ENCODE data around the gene IQGAP3.
A peak's percentile ranks its signal among the peaks of the same experiment; 100 is the strongest.

The IQGAP3 gene

DNA sequence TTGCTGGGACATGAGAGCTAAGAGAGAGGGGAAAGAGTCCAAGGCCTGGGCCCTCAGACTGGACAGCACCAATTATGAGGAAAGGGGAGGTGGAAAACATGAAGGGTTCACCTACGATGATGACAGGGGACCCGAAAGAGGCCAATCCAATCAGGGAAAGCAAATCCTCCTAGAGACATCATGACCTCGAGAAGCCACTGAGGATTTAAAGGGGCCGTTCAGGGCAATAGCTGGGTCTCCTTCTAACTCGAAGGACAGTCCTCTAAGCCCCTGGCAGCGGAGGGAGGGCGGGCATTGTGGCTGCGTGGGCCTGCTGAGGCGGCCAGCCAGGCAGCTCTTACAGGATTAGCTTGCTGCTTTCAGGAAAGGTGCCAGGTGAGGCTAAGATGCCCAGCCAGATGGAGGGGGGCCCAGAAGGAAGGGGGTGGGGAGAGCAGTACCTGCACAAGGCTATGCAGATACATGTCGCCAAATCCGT lies 79.2 kb downstream of the IQGAP3 start:
- DNase-seq = no peak

DNA sequence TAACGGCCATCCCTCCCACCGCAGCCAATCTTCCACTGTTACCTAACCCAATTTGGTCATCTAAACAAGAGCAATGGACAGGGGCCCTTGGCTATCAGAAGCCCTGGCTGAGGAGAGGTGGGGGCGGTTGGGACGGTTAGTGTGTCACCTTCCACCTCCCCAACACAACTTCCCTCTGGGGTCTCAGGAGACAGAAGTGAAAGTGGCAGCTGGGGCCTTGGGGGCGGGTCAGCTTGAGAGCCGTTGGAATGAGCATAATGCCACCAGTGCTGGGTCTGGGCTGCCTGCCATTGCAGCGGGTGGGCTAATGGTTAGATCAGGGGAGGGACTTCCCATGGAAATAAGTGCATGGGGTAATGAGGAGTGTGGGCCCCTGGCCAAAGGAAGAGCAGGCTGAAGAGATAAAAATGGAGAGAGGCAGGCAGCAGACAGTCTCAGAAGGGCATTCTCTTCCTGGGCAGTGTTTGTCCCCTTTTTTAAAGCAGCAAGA lies 79.7 kb downstream of the IQGAP3 start:
- no peak for DNase-seq

DNA sequence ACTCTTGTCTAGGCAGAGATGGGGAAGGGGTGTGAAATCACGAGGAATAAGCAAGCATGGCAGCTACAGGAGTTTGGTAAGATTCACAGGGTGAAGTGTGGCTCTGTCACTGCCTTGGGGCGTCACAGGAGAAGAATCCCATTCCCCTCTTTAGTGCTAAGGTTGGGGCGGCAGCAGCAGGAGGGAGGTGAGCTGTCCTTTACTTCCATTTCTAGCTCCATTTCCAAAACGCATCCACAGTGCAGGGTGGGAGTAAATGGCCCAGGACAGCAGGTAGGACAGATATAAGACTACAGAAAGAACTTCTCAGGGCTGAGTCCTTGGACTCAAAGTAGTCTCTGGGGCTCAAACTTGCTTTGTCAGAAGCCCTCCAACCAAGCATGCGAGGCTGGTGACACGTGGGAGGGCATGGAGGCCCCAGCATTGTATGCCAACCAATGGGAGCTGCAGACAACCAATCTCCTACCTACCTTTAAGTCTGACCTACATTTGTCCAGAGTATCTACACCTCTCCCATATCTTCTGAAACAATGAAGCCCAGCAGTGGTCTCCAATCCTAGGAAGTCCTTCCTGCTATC lies 80.3 kb downstream of the IQGAP3 start:
- no peak for DNase-seq

DNA sequence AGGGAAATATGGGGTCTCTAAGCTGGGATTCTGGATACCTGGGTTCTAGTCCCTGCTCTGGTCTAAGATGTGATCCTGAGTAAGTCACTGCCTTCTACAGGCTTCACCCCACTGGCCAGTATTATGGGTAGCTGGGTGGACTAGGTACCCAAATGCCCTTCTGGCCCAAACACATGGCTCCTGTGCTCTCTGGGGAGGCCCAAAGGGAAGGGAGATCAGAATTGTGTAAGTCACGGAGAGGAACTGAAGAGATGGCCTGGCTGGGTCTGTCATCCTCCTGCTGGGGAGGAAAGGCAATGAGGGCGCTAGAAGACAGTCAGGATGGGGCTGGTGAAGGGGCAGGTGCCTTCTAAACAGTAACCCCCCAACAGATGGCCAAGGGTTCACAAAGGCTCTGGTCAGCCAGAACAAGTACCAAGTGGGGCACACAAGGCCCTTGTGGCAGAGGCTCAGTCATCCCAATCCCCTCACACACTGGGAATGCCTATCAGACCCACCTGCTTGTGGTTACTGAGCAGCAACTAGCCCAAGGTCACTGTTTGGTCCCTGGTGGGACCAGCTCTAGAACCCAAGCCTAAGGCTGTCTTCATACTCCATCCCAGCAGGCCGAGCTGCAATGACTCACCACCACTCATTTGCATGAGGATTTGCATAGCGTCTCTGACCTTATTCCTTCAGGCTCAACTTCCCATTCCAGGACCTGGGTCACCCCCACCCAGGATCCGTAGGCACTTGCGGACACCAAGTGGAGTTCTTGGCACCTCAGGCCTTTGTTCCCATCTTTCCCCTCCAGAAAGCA lies 81.0 kb downstream of the IQGAP3 start:
- DNase-seq = no peak

DNA sequence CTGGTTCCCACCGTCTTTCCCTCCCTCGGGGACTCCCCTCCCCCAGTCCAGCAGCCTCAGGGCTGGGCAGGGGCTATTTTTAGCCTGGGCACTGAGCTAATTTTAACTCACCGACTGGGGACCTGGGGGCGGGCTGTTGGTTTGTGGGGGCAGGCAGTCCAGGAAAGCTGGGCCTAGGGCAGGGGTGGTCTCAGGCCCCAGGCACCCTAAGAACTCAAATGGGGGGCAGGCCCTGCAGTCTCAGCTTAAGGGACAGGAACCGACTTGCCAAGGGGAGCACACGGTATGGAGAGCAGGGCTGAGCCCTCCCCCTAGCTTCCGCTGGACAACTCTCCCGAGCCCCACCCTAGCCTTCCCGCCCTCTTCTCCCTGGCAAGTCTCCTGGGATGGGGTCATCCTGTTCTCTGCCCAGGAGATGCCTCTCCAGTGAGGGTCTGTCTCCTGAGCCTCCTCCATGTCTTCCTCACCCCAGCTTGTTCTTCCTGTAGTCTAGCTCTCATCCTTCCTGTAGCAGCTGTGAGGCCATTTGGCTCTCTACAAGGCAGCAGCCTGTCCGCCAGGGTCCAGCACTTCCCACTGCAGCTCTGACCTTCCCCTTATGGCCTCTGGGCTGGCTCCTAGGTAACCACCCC lies 81.8 kb downstream of the IQGAP3 start:
- no peak for DNase-seq

DNA sequence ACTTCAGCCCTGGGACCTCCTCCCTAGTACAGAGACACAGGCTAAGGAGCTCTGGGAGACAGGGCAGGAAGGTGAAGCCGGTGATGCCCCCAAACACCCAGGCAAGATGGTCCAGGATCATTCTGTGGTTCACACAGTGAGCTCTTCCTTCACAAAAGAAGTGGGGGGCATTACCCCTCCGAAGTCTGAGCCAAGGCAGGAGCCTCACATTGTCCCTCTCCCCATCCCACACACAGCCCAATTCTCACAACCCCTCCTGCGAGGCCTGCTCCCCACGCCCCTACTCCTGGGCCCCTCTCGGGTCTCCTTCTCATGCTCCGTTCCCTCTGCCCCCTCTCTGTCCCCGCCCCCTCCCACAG lies 82.5 kb downstream of the IQGAP3 start:
- DNase-seq = no peak

DNA sequence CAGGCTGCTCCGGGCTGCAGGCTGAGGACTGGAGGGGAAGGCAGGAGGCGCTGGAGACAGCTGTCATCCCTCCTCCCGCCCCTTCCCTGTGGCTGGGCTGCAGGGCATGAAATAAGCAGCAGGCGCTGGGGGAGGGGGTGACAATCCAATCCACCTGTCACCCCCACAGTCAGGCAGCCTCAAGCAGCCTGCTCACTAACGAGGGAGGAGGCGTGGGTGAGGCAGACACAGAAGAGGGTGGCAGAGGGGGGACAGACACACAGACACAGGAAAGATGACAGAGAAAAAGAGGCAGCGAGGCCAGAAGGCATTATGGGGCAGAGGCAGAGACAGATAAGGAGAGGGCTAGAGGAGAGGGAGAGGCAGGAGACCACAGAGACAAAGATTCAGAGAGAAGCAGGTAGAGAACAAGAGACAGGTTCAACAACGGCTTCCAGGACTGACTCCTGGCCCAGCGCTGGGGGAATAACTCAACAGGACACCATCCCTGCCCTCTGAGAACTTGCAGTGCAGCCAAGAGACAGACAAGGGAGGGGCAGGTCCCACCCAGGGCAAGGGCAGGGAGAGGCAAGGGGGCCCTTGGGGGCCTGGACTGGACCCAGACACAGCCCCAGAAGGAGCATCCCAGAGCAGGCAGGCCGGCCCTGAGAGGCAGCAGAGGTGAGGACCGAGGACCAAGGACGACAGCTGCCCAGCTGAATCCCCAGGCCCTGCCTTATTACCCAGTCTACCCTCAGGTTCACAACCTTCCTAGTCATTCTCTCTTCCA lies 83.0 kb downstream of the IQGAP3 start:
- peak; percentile 57 for DNase-seq

DNA sequence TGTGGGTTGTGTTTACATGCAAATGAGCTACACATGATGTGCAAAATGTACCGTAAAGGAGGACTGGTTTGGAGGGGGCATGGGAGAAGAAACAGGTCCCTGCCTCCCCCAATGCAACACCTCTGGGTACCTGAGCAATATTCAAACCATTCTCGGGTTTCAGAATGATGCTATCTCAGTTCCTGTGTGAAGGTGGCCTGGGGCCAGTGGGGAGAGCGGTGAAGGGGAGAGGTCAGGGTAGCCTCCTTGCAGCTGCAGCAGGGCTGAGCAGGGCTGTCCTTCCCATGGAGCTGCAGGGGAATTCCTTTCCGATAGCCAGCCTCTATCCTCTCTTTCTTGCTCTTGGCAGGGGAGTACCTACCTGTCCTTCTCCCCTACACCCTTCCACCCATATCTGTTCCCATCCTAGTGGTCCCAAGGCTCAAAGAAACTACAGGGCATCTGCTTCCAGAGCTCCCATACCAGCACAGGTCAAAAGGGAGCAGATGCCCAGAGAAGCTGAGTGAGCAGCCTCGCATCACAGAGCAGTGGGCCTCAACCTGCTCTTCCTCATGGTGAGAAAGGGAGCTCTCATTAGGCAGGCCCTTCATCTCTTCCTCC lies 83.7 kb downstream of the IQGAP3 start:
- no peak for DNase-seq

DNA sequence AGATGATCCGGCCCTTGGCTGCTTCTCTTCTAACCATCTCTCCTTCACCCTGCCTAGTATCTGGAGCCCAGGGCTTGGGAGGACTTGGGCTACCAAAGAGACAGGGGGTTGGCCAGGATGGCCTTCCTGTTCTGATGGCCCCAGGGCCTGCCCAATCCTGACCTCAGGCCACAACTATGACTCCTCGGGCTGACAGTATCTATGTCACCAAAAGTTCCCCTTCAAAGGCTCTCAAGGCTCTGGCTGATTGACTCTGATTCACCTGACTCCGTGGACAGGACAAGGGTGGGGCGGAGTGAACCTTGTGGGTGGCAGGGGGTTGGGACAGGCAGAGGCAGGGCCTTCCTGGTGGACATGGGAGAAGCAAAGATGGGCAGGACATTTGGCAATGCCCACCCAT lies 84.5 kb downstream of the IQGAP3 start:
- peak; percentile 35 for DNase-seq

DNA sequence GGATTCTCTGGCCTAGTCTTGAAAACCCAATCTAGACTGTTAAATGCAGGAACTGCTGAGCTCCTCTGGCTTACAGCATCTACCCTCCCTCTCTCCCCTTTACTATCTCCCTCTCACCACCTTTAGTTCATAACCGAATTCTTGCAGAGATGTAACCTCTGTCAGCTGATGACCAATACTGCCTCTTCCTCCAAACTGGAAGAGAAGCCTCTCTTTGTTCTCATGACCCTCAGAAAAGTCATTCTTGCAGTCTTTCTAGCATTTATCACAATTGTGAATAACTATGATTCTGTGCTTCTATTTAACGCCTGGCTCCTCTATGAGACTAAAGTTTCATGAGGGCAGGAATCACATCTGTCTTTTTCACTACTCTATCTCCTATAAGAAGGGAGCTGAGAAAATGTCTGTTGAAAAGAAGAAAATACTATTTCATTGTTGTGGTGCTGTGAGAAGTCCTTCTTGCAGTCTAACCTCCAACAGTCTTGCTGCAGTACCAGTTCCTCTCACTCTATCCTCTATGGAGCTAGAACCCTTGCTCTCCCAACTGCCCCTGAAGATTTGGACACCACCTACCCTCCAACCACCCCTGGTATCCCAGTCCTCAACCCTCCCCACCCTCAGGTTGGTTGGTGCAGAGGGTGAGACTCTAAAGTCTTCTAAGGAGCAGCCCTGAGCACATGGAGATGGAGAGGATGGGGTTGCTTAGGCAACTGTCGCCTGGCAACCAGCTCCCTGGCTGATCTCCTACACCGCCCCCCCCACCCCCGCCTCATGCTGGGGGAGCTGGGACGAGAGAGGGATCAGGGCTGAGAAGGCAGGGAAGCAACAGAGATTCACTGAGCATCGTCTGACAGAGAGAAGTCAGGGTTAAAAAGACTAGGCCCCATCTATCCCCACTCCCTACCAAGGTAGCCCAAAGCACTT lies 85.7 kb downstream of the IQGAP3 start:
- DNase-seq = no peak

DNA sequence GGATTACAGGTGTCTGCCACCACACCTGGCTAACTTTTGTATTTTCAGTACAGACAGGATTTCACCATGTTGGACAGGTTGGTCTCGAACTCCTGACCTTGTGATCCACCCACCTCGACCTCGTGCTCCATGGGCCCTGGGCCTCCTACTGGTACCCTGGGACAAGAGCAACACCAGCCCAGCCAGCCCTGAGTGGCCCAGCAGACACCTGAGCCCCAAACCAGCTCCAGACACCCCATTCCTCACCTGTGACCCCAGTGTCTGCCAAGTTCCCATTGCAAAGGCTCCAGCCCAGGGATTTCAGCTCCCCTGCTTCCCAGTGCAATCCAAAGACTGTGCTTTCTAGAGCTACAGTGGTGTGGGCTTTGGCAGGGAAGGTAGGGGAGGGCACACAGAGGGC lies 86.4 kb downstream of the IQGAP3 start:
- DNase-seq = no peak

DNA sequence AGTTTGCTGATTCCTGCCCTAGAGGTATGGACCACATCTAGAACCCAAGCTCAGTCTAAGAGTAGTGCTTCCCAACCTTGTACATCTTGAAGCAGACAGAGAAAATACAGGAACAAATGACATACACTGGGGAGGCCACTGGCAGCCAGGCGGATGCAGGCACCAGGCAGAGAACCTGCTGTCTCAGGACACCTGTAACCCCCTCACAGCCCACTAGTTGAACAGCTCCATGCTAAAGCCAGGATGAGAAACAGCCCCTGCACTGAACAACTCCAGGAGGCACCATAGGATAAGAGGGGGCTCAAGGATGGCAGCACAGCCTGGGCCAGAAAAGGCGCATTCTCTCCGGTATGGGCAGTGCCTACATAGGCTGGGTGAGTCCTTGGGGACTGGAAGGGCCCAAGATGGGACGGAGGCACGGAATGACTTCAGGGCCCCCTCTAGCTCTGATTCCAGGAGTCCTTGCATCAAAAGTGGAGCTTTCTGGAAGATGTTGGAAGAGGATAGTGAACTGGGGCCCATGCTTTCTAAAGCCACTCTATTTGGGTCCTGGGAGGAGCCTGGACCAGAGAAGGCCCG lies 87.8 kb downstream of the IQGAP3 start:
- no peak for DNase-seq

DNA sequence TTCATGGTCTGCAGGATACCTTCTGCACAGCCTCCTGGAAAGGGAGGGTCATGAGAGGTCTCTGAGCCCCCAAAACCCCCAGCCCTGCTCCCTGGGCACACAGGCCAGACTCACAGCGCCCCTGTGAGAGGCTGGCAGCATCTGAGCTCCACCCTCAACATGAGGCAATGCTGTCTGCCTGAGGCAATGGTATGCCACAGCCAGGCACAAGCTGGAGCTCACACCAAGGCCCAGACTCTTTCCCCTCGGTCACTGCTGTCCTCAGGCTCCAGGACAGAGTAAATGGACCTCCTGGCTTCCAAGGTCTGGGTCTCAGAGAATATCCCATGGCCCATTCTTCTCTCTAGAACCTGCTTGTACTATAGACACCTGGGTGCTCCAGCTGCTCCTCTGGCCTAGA lies 89.0 kb downstream of the IQGAP3 start:
- no peak for DNase-seq

DNA sequence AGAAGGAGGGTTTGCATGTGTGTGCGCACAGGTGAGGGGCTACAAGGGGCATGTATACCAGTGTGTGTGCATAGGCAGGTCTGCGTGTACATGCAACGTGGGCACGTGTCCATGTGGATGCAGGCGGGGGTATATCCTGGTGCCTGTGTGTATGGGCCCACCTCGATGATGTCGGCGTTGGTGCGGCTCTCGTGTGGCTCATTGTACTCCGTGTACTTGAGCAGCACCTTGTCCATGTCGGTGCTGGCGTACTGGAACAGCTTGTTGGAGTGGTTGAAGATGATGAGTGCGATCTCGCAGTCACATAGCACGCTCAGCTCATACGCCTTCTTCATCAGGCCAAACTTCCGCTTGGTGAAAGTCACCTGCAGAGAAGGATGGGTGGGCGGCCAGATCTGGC lies 90.1 kb downstream of the IQGAP3 start:
- no peak for DNase-seq

DNA sequence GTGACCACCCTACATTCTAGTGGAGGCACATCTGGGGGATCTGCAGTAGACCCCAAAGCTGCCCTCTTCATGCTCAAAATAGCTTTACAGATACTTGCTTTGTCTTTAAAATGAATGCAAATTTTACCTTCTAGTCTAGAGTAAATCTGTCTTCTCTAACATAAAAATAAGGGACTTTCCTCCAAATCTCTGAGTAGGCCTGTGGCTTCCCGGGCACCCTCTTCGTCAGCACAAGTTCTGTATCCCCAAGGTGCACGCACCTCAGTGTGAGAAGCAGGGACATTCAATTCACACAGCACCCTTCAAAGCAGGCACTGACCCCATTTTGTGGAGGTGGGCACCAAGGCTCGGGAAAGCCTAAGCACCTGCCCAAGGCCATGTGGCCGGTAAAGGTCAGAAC lies 90.8 kb downstream of the IQGAP3 start:
- DNase-seq = no peak

DNA sequence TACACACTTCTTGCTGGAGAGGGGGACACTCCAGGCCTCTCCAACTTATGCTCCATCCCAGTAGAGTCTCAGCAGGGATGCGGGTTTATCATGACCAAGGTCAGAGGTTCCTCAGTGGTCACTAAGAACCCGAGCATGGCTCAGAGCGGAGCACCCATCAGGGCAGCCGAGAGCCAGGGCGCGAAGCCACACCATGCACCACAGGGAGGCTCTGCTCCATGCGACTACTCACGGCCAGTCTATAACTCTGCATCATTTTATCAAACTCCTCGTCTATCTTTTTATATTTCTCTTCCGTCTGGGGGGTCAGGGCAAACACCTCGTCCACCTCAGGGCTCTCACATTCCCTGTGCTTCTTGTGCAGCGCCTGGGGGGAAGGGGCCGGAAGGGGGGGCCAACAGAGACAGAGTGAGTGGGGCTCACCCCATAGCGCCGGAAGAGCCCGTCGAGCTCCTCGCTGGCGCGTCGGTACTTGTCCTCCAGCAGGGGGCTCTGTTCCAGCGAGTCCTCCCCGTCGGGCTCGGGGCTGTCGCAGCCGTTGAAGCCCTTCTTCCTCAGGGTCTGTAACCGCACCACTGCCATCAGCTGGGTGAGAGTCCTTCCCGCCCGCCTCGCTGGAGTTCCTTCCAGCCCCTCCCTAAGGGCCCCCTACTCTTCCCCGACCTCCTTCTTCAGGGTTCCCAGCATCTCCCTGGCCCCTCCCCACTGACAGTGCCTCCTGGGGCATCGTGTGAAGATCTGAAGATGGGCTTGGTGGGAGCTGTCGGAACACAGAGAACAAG lies 91.8 kb downstream of the IQGAP3 start:
- peak; percentile 86 for DNase-seq

DNA sequence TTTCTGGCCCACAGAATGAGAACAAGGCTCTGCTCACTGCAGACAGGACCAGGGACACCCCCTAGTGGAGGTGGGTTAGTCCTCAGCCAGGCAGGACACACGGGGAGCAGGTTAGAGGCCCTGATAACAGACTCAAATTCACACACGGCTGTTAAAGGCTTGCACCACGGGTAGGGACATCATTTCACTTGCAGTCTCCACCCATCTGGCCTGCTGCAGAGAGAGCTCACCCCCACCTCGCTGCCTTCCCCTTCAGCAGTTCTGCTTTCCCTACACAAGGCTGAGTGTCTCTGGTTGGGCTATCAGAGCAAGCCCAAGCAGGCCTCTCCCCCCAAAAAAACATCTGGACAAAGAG lies 92.4 kb downstream of the IQGAP3 start:
- no peak for DNase-seq

DNA sequence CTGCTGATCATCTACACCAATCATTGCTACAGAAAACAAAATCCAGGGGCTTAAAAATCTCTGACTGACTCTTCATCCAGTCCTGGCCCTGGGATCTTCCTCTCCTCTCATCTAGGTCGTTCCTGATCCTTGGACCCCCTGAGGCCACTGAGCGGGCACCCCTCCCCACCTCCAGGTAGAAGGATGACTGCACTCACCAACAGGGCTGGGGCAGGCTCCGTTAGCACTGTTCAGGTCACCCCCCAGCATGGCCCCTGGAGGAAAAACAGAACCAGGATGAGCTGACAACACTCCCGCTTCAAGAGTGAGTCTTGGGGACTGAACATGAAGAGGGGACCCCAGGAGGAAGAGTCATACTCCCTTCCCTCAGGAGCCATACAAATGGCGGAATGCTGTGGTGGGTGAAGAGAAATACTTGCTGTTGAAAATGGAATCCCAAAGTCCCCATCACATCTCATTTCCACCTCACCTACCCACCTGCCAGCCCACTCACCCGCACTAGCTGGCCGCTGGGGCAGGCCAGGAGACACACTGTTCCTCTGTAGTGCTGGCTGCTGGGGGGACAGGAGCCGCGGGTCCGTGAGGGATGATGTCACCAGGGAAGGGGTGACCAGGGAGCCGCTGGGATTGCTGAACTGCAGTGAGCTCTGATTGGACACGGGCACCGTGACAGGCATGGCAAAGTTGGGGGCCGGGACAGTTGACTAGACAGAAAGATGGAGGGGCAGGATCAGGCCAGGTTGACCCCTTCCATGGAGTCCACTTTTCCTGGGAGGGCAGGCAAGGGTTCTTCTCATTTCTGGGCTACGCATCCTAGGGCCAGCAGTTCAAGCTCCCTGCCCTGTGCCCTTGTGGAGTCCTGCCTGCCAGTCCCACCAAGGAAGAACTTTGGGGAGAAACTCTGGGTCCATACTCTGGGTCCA lies 93.0 kb downstream of the IQGAP3 start:
- DNase-seq = no peak

DNA sequence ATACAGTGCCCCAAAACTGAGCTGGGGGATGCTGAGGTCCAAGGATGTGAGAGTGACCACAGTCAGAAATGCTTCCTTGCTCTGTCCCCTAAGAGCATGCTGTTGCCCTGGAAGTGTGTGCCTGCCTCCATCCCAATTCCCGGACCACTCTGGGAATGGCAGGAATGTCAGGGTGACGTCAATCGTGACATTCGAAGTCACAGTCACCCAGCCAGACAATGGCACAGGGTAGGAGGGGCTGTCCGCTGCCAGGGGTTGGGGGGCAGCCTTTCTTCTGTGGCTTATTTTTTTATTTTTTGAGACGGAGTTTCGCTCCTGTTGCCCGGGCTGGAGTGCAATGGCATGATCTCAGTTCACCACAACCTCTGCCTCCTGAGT lies 94.1 kb downstream of the IQGAP3 start:
- DNase-seq = no peak
